NCI-H748 (cell line): Measurements from ENCODE around the gene FCER2.

Experiments
- DNase-seq: peaks from one replicate; lab custom pipeline; 2025; ENCODE audit not compliant: unreplicated experiment; lab: John Stamatoyannopoulos, UW

FCER2 gene

DNA sequence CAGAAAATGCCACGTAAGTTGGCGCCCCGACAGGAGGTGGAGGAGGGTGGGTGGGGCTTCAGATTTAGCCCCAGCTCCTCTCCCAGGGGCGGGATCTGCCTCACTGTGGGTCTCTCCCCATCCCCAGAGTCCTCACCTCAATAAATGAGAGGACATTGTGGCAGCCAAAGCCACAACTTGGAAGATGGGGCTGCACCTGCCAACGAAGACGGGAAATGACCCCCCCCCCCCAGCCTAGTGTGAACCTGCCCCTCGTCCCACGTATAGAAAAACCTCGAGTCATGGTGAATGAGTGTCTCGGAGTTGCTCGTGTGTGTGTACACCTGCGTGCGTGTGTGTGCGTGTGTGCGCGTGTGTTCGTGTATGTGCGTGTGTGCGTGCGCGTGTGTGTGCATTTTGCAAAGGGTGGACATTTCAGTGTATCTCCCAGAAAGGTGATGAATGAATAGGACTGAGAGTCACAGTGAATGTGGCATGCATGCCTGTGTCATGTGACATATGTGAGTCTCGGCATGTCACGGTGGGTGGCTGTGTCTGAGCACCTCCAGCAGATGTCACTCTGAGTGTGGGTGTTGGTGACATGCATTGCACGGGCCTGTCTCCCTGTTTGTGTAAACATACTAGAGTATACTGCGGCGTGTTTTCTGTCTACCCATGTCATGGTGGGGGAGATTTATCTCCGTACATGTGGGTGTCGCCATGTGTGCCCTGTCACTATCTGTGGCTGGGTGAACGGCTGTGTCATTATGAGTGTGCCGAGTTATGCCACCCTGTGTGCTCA lies 22.8 kb downstream of the FCER2 start:
- DNase-seq = peak; percentile 14

DNA sequence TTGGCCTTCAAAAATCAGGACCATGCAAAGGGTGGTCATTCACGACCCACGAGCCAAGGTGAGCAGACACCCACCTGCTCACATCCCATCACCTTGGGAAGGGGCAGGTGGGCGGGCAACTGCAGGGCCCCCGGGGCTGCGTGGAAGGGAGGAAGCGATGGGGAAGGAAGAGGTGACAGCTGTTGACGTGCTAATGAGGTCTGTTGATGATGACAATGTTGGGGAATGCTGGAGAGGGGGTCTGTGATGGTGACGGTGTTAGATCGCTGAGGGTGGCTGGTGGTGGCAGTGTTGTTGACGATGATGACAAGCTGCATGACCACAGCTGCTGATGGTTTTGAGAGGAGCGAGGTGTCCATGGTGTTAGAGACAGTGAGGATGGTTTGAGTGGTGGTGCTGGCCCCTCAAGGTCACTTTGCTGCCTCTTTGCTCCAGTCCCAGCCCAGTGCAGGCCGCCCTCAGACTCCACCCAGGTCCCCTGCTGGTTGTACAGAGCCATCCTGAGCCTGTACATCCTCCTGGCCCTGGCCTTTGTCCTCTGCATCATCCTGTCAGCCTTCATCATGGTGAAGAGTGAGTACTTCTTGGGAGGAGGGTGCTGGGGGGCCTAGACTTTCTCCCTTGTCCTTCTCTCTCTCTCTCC lies 24.1 kb downstream of the FCER2 start:
- DNase-seq = no peak

DNA sequence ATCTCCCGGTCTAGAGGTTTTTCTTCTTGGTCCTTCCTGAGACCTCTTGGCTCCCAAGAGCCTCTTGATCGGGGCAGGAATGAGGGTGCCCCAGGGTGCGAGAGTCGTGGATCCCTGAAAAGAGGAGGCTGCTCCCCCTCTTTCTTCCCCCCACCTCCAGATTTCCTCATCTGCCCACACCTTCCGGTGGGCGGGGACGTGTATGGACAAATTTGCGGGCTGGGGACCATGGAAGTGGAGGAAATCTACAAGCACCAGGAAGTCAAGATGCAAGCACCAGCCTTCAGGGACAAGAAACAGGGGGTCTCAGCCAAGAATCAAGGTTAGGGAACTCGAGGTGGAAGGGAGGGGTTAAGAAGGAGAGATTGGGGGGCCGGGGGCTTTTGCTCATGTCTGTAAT lies 25.1 kb downstream of the FCER2 start, which contains the start of gene MCEMP1:
TSS of gene MCEMP1 (plus strand) at position 237 of the 400 bp plus-strand sequence. CDS start at position 268, 31 bp downstream.
- no peak for DNase-seq

DNA sequence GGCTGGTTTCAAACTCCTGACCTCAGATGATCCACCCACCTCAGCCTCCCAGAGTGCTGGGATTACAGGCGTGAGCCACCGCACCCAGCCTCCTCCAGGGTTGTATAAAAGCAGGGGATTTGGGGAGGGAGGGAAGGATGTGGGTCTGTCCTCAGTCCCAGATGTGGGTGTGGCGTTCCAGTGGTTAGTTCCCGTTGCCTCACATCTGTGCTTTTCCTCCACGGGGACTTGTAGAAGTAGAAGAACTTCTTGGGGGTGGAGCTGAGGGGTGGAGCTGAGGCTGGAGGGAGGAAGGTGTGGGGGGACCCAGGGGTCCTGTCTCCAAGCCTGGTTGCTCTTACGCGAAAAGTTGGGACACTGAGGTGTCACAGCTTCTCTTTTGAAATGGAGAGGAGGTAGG lies 25.6 kb downstream of the FCER2 start:
- no peak for DNase-seq

DNA sequence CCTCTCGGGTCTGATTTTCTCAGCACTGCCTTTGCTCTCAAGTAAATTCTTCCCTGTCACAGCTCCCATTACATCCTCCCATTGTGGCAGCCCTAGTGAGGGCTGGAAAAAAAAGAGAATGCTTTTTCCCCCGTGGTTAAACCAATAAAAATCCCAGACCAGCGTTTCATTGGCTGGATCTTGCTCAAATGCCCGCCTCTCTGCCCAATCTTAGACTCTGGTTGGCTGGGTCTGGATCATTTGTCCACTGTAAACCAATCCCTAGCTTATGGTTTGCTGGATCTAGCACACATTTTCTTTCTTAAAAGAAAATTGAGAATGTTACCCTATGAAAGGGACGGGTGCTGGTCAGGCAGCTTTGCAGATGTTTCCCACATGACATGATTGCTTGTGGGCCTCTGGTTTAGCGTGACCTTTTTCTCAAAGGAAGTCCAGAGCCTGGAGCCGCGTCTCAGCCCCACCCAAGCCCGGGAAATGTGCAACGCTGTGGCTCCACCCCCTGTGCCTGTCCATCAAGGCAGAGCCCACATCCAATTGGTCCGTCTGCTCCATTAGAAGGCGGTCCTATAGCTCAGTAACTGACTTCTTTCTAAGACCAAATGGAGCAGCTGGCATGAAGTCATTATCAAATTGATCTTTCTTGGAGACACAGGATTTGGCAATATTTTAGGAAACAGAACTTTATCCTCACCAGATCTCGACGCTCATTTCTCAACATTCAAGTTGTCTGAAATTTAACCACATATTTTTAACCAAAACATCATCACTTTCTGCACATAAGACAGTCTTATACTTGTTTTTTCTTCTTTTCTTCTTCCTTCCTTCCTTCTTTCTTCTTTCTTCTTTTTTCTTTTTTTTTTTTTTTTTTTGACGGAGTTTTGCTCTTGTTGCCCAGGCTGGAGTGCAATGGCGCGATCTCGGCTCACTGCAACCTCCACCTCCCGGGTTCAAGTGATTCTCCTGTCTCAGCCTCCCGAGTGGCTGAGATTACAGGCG lies 27.6 kb downstream of the FCER2 start:
- peak; percentile 71 for DNase-seq

DNA sequence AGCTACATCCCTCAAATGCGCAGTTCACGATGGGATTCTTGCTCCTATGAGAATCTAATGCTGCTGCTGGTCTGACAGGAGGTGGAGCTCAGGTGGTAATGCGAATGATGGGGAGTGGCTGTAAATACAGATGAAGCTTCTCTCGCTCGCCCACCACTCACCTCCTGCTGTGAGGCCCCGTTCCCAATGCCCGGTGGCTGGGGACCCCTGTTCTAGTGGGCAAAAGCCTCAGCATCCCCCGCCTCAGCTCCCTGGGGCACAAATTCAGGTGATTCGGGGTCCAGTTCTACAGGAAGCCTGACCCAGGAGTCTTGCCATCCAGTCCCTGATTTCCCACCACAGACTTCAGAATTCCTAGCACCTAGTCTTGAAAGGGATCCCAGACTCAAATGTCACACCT lies 29.4 kb downstream of the FCER2 start:
- DNase-seq = no peak

DNA sequence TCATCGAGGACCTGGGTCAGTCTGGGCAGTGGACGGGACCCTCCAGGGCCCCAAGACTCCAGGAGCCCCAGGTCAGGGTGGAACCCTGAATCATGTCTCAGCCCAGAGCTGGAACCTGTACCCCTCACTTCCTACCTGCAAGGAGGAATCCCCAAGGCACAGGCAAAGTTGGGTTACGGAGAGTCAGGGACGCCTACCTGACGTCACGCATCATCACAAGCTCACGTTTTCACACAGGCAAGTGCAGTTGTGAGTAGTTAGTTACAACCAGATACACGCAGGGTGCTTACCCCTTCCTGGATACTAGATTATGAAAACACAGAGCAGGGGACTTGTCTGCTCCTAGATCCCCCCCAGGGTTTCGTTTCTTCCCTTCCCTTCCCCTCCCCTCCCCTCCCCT lies 31.1 kb downstream of the FCER2 start:
- no peak for DNase-seq

DNA sequence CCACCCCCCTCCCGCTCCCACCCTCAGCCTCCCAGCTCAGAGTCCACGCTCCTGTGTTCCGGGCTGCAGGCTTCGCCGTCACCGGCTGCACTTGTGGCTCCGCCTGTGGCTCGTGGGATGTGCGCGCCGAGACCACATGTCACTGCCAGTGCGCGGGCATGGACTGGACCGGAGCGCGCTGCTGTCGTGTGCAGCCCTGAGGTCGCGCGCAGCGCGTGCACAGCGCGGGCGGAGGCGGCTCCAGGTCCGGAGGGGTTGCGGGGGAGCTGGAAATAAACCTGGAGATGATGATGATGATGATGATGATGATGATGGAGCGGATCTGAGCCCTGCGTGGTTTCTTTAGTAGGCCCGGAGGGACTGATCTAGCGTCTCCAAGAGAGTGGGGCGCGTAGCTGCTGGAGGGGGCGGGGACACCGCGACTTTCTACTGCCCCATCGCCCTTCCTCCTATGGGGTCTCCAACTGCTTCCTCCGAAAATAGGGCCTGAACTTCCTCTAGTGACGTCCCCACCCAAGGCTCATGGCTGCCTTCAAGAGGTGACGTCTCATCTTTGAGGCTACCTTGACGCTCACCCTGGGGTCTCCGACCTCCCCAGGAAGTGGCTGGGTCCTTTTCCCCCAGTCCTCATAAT lies 31.7 kb downstream of the FCER2 start:
- peak; percentile 43 for DNase-seq

DNA sequence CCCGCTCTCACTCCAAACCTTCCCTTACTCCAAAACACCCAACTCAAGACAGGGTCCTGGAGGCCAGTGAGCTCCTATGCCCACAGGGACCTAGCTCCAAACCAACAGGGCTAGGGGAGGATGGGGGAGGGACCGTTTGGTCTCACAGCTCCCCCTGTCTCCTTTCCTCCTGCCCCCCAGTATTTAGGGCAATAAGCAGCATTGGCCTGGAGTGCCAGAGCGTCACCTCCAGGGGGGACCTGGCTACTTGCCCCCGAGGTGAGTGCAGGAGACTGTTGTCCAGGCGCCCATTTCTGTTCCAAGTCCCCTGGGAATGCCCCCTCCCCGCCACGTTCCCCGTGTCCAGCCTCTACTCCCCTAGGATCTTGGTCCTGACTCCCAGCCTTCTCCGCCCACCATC lies 32.3 kb downstream of the FCER2 start:
- DNase-seq = no peak

DNA sequence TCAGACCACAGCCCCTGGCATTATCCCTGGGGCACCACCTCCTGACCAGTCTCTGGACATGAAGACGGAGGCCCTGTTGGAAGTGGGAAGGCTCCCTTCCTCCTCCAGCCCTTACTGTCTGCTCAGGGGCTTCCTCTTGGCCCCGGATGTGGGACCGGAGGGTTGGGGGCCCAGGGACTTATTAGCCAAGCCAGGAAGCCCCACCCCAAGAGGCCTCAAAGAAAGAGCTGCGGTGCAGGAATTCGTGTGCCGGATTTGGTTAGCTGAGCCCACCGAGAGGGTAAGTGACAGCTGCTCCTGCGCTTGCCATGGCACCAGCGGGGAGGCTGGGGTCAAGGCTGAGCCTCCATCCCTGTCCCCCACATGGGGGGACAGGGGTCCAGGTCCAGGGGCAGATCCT lies 33.1 kb downstream of the FCER2 start, which contains the start of gene RETN:
TSS of gene RETN (plus strand) at position 208 of the 400 bp plus-strand sequence. CDS start 278 bp downstream, outside the sequence.
- no peak for DNase-seq

DNA sequence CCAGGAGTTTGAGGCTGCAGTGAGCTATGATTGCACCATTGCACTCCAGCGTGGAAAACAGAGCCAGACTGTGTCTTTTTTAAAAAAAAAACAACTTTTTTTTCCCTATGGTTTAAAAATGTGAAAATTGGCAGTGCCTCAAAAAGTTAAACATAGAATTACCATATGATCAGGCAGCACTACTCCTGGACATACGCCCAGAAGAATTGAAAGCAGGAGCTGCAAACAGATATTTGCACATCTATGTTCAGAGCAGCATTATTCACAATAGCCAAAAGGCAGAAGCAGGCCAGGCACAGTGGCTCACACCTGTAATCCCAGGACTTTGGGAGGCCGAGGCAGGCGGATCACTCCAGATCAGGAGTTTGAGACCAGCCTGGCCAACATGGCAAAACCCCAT lies 36.9 kb downstream of the FCER2 start:
- no peak for DNase-seq

DNA sequence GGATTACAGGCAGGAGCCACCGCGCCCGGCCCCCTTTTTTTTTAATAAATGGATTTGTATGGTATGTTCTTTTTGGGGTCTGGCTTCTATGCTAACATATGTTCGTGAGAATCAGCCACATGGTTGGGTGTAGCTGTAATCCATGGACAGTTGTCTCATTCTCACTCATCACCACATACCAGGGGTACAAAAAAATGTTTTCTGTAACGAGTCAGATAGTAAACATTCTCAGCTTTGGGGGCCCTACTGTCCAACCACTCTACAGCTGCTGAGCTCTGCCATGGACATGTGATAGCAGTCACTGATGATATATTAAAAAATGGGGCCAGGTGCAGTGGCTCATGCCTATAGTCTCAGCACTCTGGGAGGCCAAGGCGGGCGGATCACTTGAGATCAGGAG lies 38.2 kb downstream of the FCER2 start:
- DNase-seq = no peak

DNA sequence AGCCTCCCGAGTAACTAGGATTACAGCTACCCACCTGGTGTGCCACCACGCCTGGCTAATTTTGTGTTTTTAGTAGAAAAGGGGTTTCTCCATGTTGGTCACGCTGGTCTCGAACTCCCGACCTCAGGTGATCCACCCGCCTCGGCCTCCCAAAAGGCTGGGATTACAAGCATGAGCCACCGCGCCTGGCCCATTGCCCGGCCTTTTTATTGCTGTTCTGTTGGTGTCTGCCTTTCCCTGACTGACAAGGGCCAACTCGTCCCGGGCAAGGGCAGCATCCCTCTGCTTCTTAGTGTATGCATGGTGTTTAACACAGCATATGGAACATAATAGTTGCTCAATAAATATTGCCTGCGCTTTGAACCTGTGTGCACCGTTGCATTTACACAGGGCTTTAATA lies 39.3 kb downstream of the FCER2 start:
- DNase-seq = no peak

DNA sequence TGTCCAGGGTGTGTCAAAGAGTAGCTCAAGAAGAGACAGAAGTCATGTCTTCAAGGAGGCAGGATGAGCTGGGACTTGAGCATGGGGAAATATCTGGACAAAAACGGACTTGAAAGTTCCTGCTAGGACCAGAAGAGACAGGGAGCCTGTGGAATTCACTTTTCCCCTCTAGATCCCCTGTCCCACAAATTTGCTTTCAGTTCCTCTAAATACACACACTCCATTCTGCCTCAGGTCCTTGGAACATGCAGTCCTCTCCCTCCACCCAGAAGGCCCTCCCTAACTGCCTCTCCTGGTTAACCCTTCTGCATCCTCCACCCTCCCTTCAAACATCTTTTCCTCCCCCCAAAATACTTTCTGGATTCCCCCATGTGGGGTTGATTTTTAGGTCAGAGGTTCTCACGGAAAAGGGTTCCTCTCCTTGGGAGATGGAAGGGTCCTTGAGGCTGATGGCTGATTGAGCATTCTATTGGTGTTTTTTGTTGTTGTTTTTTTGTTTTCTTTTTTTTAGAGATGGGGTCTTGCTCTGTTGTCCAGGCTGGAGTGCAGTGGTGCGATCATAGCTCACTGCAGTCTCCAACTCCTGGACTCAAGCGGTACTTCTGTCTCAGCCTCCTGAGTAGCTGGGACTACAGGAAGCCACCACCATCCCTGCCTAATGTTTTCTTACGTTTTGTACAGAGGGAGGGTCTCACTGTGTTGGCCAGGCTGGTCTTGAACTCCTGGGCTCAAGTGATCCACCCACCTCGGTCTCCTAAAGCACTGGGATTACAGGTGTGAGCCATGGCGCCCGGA lies 40.0 kb downstream of the FCER2 start:
- no peak for DNase-seq

DNA sequence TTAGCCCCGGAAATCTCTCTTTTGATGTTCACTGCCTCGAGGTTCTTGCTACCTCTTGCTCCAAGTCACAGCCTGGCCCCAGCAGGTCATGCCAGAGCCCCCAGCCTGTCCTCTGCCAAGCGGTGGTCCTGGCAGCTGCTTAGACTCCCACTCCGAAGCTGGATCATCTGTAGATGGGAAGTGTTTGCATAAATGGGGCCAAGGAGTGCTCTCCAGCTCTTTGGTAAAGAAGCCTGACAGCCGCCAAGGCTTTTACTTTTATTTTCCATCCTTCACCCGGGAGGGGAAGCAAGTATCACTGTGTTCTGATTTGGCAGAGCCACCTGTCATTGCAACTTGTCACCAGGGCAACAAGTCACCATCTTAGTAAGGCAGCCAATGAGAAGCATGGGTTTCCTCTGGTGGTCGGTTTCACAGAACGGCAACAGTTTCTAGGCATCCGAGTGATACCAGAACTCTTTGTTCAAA lies 43.7 kb downstream of the FCER2 start:
- DNase-seq = peak; percentile 34

DNA sequence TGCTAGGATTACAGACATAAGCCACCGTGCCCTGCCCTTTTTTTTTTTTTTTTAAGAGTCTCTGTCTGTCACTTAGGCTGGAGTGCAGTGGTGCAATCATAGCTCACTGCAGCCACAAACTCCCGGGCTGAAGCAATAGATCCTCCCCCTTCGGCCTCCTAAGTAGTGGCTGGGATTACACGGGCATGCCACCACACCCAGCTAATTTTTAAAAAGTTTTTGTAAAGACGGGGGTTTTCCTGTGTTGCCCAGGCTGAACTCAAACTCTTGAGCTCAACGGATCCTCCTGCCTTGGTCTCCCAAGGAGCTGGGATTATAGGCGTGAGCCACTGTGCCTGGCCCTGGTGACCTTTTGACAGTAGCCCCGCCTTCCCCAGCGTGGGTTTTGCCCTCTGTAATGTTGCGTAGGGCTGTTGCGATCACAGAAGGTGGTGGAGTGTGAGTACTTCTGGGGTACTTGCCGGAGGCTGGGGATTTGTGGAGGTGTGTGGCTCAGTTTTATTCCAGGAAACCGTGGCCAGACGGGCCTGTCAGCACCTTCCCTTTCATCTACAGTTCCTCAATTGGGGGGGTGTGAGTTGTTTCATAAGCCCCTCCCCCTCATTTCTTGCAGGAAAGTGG lies 44.7 kb downstream of the FCER2 start:
- DNase-seq = no peak

DNA sequence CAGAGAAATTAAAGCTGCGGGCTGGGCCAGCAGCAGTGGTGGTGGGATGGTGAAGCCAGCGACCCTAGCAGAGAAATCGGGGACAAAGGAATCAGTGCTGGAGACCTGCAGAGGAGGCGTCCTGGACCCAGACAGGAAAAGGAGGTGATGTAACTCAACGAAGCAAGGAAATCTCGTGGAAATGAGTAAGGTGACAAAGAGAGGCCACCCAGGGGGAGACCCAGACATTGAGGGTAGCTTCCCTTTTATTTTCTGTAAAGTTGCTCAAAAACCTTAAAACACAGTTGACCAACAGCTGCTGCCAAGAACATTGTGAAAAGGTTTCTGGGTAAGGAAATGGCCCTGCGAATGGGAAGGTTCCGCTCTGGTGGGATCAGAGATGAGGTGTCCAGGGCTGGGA lies 46.4 kb downstream of the FCER2 start:
- no peak for DNase-seq

DNA sequence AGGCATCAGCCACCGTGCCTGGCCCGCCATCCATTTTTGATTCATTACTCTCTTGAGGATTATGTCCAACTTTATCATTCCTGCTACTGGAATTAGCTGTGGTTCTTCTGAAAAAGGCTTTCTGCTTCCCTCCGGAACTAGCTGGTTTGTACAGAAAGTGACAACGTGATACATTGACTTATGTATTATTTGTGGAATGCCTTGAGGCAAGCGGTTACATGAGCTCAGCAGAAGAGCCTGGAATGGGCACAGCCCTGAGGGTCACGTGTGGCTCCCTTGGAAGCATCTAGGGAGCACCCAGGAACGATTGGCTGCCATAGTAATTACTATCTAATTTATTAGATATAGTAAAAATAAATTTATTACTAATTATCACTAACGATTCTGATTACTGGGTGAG lies 47.5 kb downstream of the FCER2 start:
- DNase-seq = no peak

DNA sequence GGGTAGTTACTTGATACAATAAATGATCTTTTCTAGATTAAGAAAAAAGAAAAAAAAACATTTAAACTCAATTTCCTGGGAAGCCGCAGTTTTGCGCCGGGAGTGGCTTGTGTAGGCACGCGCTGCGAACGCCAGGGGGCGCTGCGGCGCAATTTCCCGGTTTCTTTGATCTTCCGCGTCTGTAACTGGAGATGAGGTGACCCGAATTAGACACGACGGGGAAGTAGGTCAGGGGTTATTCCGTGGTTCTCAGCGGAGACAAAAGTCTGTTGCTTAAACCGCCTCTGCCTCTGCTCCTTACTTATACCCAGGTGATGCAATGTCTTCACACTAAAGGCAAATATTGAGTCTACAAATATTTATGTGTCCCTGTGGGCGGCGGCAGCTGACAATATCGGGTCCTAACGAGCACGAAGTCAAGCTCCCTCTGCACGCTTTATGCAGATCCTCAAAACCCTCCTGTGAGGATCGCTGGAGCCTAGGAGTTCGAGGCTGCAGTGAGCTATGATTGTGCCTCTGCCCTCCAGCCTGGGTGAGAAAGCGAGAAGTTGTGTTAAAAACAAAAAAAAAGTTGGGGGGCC lies 49.8 kb downstream of the FCER2 start:
- DNase-seq = peak; percentile 70
